ENCODE measurements around the gene ABHD13.
"Not testable (repeated sequence)": the region's sequence is repeated elsewhere in the genome, so short reads cannot be mapped to it uniquely, and the experiment has no call there.

ABHD13 gene

DNA sequence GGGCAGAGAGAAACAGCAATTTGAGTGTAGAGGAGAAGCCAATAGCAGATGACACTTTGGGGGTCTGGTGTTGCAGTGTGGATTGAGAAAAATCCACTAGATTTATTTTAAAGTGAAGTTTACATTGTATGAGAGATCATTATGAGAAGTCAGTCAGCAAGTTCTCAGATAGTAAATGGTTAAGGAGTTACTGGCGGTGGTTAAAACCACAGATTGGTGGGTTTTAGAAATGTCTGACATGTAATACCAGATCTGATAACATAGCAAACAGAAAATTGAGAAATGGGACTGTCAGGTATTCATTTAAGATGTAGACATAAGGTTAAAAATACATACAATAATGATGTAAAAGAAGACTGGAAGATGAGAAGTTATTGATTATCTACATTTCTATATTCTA lies 7.2 kb downstream of the ABHD13 start:
- no peak for DNase-seq

DNA sequence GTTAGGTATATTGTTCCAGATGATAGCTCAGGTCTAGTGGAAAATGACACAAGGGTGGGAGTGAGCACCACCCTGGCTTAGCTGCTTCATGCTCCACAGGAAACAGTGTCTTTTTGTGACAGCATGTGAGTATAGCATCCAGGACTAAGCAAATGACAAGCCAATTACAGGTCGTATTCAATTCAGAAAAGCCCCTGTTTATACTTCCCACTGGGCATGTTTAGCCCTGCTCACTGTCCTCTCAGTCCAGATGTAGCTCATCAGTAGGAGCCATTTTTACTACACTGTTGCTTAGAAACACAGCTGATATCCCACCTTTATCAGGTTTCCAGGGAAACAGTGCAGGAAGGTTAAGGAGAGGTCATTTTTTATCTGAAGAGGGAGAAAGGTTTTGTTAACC lies 8.0 kb downstream of the ABHD13 start:
- DNase-seq = no peak

DNA sequence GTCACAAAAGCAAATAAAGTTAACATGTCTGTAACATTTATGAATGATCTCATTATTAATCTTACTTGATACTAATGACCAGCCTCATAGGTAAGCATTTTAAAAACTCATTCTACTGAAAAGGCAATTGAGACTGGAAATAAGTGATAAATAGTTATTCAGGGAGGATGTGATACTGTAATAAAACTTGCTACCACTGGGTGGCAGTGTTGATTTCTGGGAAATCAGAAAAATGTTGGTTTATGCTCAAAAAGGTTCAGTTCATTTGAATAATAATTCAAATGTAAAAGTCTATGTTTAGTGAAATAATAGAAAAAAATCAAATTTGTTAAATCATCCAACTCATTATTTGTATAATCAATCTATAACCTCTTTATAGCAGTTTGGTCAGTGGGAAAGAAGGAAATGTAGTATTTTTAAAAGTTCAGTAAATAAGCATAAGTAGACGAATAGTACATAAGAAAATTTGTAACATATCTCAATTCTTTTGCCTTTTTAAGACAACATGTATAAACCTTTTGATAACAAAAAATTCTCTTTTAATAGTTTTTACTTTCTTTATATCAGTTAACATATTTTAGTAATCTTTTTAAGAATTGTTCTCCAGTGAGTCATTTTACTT lies 9.6 kb downstream of the ABHD13 start:
- DNase-seq = peak; percentile 42

DNA sequence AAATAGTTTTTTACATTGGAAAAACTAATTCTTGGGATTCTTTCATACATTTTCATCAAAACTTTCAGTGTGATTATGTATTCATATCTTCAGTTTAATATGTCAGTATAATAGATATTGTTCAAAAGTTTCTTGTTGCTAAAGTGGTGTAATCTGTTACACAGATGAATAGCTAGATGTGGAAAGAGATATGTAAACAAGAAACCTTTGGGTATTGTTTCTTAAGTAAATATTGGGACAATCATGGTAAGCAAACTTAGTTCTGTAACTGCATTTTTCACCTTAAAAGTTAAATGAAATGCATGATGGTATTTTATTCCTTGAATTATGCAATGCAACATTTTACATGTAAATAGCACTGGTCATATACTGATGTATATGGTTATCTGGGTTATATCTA lies 12.2 kb downstream of the ABHD13 start:
- DNase-seq = no peak

DNA sequence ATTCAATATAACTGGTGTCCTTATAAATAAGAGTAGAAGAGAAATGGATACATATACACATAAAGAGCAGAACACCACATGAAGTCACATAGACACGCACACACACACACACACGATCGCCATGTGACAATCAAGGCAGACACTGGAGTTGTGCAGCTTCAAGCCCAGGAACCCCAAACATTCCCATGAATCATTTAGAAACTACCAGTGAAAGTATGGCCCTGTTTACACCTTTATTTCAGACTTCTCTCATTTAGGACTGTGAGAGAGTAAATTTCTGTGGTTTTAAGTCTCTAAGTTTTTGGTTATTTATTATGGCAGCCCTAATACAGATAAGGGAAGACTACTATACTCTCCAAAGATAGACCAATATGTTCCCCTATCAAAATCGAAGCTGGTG lies 31.0 kb downstream of the ABHD13 start:
- no peak for DNase-seq

DNA sequence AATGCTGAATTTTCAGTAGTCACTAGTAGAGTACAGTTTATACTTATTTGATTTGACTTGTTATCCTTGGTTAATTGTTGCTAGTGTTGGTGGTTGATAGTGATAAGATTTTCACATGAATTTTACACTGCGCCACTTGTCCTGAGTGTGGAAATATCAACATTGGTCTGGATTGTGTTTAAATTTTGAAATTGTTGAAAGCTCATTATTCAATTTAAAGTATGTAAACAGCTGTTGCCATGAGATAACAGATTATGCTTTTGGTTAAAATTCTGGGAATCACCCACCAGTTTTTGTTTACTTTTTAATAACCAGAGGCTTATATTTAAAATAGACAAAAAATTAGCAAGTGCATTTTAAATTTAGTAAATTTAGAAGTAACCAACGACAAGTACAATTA lies 39.1 kb downstream of the ABHD13 start:
- no peak for DNase-seq

DNA sequence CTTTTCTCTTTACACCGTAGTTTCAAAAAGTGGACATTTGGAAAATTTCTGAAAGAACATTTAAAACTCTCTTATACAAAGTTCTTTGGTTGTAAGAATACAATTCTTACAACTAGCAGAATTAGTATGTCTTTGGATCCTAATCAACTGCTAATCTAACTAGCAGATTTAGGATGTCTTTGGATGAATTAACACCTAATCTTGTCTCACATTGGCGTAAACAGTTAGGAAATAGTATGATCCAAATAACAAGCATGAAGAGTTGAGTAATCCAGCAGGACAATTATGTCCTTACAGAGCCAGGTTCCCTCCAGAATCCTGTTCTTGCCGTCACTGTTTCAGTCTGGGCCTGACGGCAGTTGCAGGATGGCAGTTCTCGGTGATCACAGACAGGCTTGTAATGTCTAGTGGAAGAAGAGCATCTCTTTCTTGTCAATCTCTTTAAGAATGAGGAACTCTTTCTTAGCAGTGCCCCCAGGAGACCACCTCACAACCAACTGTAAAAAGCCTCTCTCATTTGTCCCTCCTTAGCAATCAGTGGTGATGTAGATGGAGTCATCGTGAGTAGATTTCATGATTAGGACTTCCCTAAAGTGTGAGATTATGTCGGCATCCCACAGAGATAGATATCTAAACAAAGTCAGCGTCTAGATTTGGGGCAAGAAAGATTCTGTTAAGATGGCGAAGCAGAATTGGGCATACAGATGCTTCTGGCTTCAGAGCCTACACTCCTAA lies 45.6 kb downstream of the ABHD13 start:
- DNase-seq = no peak

DNA sequence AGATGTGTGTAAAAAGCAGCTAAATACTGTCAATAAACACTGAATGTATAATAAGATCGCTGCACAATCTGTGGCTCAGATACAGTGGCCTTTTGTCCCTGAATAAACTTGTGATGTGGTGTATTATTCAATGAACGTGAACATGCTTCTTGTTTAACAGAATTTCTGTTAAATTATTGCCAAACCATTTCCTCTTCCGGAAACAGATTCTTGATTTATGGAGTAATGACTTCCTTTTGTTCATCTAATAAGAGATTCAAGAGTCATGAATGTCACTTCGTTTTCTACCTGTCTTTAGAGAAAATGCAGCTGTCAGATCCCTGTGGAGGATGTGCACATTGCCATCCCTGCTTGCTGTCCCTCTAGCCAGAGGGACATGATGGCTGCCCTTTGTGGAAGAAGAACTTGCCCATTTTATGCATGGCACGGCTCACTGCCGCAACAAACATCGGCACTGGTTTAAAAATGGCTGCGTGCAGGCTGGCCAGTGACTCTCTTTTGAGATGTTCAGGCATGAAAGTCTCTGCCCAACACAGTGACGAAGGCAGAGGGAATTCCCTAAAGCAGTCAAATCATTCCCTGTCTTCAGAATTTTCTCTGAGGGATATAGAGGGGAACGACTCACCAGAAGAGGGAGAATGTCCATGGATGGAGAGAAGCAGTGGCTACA lies 48.3 kb downstream of the ABHD13 start:
- no peak for DNase-seq

DNA sequence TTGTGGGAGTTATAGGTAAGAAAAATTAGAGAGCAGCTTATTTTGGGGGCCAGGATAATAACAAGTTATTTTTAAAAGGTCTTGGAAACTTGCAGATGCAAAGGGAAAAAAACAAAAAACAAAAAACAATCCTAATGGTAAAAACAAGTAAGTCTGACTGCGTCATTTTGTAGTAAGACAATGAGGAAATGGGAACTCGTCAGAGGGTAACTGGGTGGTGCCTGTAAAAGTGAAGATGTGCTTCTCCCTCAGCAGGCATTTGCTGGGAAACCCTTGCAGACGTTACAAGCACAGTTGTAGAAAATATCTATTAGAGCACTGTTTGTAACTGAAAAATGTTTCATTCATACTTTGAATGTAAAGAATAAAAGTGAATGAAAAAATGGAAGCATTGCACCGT lies 49.2 kb downstream of the ABHD13 start:
- no peak for DNase-seq

DNA sequence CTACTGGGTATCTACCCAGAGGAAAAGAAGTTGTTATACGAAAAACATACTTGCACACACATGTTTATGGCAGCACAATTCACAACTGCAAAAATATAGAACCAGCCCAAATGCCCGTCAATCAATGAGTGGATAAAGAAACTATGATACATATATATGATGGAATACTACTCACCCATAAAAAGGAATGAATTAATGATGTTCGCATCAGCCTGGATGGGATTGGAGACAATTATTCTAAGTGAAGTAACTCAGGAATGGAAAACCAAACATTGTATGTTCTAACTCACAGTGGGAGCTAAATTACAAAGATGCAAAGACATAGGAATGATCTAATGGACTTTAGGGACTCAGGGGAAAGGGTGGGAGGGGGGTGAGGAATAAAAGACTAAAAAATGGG lies 49.7 kb downstream of the ABHD13 start:
- DNase-seq = not testable (repeated sequence)

DNA sequence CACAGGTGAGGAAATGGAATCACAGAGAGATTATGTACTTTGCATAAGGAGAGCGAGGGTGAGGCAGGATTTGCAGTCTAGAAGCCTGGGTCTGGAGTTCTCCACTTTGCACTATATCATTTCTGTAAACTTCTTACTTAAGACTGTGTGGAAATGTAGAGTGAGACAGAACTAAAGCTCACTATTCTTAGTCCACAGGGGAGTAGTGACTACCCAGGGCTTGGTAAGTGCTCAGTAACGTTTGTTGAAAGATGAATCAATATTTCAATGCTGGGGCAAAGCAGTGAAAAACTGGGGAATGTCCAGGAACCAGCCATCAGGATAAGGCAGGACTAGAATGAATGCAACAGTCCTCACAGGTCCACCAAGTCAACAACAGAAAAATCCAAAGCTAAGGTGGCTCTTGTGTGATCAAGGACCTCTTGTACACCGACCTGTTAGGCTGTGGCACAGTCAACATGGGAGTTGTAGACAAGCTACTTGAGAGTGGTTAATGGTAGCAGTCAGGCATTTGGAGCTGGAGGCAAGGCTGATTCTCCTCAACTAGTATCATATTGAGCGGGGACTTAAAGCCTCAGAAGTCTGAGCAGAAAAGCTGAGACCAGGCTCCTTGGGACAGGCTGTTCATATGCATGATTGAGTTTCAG lies 50.4 kb downstream of the ABHD13 start:
- DNase-seq = no peak

DNA sequence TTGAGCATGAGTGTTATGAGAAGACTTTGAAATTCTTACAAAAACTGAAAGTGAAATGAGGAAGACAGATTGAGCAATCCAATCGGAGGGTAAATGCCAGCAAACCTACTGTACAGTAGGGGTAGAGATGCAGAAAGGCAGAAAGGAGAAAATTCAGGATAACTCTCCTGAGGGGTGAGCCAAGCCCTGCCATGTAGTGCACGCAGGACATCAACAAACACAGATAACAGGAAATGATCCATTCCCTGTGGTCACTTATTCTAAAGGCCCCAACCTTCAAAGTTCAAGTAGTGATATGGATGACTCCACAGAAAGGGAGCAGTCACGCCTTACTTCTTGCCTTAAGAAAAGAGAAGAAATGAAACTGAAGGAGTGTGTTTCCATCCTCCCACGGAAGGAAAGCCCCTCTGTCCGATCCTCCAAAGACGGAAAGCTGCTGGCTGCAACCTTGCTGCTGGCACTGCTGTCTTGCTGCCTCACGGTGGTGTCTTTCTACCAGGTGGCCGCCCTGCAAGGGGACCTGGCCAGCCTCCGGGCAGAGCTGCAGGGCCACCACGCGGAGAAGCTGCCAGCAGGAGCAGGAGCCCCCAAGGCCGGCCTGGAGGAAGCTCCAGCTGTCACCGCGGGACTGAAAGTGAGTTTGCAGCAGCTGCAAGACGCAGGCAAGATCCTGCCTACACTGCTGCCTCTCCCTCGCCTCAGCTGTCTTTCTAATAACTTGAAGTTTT lies 51.6 kb downstream of the ABHD13 start, which contains the start of gene TNFSF13B:
Gene TNFSF13B (plus strand): TSS at position 118 of the 728 bp plus-strand sequence. CDS start 178 bp downstream, at position 296.
- DNase-seq = peak; percentile 23

DNA sequence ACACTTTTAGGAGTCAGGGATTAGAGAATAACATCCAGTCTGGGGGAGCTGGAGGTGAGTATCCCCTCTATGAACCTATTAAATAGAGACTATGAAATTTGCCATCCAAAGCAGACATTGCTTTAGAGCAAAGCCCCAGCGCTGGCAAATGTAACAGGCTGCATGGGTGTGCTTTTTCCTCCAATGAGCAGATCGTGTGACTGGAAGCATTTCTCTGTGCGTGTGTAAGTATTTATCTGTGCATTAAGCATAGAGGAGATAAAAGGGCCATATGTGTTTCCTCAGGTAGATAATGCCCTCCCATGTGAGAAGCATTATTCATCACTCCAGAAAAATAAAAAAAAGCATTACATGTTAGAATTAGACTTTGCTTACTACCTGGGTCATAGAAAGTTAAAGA lies 52.2 kb downstream of the ABHD13 start:
- DNase-seq = no peak

DNA sequence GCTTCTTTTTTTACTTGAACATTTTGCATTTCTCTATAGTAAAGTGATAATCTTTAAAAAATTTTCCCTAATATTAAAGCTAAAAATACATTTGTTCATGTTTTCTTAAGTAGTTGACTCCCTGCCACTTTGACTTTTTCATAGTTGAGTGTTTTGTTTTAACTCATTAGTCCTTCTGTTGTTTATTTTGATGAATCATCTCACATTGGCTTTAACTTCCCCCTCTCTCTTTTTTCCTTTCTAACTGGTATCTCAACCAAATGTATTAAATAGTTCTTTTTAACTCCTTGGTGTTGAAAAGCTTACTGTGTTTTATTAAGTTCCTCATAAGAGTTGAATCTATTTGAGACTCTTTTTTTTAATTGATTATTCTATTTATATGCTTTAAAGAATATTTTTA lies 54.1 kb downstream of the ABHD13 start:
- no peak for DNase-seq

DNA sequence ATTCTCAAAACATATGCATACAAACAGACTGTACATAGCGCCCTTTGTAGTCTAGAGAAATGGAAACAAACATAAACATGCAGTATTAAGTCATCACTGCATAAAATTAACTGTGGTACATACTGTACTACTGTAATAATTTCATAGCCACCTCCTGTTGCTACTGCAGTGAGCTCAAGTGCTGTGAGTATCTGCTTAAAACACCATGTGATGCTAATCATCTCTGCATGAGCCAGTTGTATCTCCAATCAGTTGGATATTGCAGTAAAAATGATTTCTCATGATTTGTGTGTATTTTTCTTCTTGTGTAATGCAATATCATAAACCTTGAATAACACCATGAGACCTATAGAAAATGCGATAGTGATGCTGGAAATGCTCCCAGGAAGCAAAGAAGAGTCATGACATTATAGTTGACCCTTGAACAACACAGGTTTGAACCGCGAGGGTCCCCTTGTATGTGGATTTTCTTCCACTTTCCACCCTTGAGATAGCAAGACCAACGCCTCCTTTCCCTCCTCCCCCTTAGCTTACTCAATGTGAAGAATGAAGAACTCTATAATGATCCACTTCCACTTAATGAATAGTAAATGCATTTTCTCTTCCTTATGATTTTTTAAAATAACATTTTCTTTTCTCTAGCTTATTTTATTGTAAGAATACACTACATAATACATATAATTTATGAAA lies 55.4 kb downstream of the ABHD13 start:
- no peak for DNase-seq

DNA sequence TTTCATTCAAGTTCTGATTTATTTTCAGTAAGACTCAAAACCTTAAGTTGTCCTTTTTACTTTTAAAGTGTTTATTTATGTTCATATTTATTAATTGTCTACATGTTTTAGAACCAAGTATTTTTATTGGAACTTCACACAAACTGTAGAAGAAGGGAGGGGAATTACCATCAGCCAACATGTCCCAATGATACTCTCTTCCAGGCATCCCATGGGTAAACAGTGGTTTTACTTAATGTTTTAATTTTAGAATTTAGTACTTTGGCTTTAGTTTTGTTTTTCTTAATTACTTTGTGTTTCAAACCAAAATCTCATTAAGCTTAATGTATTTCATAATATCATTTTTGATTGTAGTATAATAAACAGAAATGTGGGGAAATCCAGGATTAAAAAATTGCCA lies 56.5 kb downstream of the ABHD13 start:
- no peak for DNase-seq

DNA sequence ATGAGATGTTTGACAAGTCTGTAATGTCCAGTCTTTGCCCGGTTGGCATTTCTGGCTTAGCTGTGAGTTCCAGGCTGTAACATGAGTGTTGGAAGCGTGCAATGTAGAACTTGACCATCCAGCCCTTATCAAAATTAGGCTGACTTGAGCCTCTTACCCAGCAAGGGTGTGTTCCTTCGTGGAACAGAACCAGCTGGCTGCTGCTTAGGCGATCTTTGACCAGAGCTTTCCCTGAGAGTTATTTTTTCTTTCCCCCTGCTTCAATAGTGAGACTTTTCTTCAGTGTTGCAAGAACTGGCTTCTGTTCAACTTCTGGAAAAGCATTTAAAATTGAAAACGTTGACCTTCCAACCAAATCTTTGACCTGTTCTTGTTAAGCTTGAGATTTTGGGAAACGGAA lies 57.9 kb downstream of the ABHD13 start:
- DNase-seq = no peak

DNA sequence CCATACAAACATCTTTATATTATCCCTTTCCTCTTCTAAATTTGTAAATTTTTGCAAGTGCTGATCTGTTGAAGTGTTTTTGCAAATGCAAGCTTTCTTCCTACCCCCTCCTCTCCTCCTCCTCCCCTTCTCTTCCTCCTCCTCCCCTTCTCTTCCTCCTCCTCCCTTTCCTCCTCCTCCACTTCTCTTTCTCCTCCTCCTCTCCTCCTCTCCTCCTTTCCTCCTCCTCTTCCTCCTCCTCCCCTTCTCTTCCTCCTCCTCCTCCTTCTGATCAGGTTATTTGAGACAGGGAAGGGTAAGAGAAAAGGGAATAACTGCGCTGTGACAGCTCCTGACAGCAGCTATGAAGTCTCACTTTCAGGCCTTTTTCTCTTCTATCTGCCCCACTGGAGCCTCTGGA lies 60.3 kb downstream of the ABHD13 start:
- DNase-seq = no peak

DNA sequence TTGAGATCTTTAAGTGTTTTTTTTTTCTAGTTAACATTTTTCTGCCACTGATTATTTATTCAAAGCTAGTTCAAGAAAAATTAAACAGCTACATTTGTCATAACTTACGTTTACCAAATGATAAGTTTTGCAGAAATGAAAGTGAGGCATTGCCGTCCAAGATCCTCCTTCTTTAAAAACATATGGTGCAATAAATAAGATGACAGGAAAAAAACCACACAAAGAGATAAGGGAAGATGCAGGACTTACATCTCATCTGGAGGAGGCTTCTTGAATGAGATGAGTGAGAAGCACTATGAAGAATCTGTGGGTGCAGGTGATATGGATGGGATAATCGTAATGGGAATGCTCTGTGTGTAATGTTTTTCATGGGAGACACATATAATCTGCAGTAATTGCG lies 63.7 kb downstream of the ABHD13 start:
- no peak for DNase-seq

DNA sequence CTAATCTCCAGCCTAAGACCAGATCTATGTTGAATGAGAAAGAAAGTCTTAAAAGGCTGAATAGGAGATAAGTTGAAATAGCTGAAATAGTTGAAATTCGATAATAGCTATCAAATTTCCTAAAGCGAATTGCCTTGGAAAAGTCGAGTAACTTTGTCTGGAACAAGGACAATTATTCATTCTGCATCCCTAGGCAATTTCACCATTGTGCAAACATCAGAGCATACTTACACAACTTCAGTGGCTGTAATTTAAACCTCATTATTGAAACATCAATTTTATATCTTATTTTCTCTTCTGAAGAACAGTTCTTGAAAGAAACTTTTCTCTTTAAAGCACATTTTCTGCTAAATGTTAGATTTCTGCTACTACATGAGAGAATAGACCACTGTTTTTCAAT lies 64.9 kb downstream of the ABHD13 start:
- DNase-seq = no peak
